ENCODE data around the gene ITGB3.

DNA sequence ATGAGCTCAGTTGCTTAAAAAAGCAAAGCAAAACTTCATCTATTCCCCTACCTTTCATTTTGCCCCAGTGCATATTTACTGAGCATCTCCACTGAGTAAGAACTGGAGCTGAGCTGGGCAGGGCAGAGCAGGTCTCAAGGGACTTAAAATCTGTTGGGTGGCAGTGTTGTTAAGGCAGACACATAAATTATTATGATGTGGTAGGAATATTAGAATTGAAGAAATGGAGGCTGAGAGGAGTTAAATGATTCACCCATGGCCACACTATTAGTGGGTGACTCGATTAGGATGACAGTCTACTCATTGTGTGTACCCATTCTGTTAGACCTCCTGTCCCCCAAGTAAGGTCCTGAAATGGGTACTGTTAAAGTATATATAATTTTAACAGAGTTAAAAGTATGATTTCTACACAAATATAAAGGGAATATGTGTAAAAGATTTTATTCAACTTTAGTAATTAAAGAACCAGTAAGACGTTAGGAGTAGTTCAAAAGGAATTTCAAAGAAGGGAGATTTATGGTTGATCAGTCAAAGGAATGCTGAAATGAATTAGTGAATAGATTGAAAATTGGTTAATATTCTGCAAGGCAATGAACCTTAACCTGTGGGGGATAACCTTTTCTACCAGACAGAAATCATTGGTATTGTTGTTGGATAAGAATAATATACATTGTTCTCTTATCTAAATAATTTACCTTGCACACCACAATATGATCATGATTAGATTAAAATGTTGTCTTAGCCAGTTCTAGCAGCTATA lies 17.5 kb downstream of the ITGB3 start:
- TF ChIP-seq, protein P1, sequence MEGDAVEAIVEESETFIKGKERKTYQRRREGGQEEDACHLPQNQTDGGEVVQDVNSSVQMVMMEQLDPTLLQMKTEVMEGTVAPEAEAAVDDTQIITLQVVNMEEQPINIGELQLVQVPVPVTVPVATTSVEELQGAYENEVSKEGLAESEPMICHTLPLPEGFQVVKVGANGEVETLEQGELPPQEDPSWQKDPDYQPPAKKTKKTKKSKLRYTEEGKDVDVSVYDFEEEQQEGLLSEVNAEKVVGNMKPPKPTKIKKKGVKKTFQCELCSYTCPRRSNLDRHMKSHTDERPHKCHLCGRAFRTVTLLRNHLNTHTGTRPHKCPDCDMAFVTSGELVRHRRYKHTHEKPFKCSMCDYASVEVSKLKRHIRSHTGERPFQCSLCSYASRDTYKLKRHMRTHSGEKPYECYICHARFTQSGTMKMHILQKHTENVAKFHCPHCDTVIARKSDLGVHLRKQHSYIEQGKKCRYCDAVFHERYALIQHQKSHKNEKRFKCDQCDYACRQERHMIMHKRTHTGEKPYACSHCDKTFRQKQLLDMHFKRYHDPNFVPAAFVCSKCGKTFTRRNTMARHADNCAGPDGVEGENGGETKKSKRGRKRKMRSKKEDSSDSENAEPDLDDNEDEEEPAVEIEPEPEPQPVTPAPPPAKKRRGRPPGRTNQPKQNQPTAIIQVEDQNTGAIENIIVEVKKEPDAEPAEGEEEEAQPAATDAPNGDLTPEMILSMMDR (IDR thresholded peaks at IDR 0.05; ENCODE audit: insufficient read depth, low read length, poor library complexity, severe bottlenecking) = no peak
- no peak for TF ChIP-seq EZH2phosphoT487 (conservative IDR thresholded peaks at IDR 0.05; ENCODE audit: low read length)

All from SU-DHL-6 (cell line).